Tibial artery (tissue), 4 donors: Measurements from ENCODE around the gene GPNMB.

ENCODE experiments used
- DNase-seq, 2 donors: peaks; one replicate each; pipeline ENCODE4 v3.0.0-alpha.2; 2019
- H3K27ac ChIP-seq, 2 donors: fragments of 200-600 bp; sonication (generic) in 1 of 2; 1 replicate in 1 of 2; 2 replicates in 1 of 2; pipeline ENCODE4 v1.5.1; 2018 to 2019; ENCODE audit warnings: mild to moderate bottlenecking in 1 of 2
- H3K27me3 ChIP-seq, 2 donors: fragments of 200-600 bp; sonication (generic) in 1 of 2; one replicate each; pipeline versions ENCODE4 v1.5.1 to v1.6.0; 2016 to 2019
- H3K36me3 ChIP-seq, 3 donors: fragments of 200-600 bp; sonication (generic) in 2 of 3; one replicate each; pipeline ENCODE4 v1.5.1; 2016 to 2019; ENCODE audit warnings: mild to moderate bottlenecking in 2 of 3
- H3K4me1 ChIP-seq, 4 donors: fragments of 200-600 bp; sonication (generic) in 2 of 4; 1 replicate in 3 of 4; 2 replicates in 1 of 4; pipeline ENCODE4 v1.5.1; 2016 to 2019
- H3K4me3 ChIP-seq, 2 donors: fragments of 200-600 bp; sonication (generic) in 1 of 2; 1 replicate in 1 of 2; 2 replicates in 1 of 2; pipeline ENCODE4 v1.5.1; 2018 to 2019; ENCODE audit warnings: mild to moderate bottlenecking in 2 of 2
- H3K9me3 ChIP-seq, 3 donors: fragments of 200-600 bp; sonication (generic) in 1 of 3; one replicate each; pipeline ENCODE4 v1.5.1; 2016 to 2019
- intact Hi-C: fragments of 100-400 bp; cut with DNase I; formaldehyde crosslinking; loops from one replicate; pipeline ENCODE4 v1.15.0; 2023; ENCODE audit warnings: low total_unique reads
- TF ChIP-seq, protein P1 (sequence below), 2 experiments: fragments of 200-600 bp in 1 of 2; fragments of 450-650 bp in 1 of 2; IDR thresholded peaks; one replicate each; pipeline ENCODE4 v1.5.1; 2017 to 2019; ENCODE audit warnings: antibody characterized with exemption in 2 of 2, mild to moderate bottlenecking in 1 of 2, moderate library complexity in 1 of 2

Gene GPNMB

DNA sequence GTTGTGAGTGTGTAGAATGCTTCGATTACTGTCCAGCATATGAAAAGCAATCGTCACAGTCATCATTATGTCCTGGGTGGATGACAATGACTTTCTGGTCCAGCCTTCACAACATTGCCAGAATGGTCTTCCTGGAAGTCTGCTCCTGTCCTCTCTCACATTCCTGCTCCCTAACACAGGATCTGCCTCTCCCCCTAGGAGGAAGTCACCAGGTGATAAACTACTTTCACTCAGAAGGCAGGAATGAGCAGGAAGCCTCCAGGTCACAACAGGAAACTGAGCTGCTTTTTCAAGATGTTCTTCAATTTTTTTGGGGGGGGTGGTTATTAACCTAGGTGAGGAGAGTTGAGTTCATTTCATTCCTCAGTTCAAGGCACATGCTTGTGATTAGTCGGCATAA, 13.6 kb upstream of the GPNMB start:
- no peak for DNase-seq
- Histone ChIP-seq H3K27me3 (no peaks in the 10 kb centered on the region), H3K27ac (no peak overlapping the region), H3K4me3 (no peak overlapping the region), H3K4me1 (no peaks in the 10 kb centered on the region), H3K36me3 (no peaks in the 10 kb centered on the region), H3K9me3 (peaks cover 0 to 5% (median 0%) of the 10 kb centered on the region in 3 donors)
- intact Hi-C loops, result no loop called here
- TF ChIP-seq, protein P1, sequence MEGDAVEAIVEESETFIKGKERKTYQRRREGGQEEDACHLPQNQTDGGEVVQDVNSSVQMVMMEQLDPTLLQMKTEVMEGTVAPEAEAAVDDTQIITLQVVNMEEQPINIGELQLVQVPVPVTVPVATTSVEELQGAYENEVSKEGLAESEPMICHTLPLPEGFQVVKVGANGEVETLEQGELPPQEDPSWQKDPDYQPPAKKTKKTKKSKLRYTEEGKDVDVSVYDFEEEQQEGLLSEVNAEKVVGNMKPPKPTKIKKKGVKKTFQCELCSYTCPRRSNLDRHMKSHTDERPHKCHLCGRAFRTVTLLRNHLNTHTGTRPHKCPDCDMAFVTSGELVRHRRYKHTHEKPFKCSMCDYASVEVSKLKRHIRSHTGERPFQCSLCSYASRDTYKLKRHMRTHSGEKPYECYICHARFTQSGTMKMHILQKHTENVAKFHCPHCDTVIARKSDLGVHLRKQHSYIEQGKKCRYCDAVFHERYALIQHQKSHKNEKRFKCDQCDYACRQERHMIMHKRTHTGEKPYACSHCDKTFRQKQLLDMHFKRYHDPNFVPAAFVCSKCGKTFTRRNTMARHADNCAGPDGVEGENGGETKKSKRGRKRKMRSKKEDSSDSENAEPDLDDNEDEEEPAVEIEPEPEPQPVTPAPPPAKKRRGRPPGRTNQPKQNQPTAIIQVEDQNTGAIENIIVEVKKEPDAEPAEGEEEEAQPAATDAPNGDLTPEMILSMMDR (IDR thresholded peaks at IDR 0.05), result no peak

DNA sequence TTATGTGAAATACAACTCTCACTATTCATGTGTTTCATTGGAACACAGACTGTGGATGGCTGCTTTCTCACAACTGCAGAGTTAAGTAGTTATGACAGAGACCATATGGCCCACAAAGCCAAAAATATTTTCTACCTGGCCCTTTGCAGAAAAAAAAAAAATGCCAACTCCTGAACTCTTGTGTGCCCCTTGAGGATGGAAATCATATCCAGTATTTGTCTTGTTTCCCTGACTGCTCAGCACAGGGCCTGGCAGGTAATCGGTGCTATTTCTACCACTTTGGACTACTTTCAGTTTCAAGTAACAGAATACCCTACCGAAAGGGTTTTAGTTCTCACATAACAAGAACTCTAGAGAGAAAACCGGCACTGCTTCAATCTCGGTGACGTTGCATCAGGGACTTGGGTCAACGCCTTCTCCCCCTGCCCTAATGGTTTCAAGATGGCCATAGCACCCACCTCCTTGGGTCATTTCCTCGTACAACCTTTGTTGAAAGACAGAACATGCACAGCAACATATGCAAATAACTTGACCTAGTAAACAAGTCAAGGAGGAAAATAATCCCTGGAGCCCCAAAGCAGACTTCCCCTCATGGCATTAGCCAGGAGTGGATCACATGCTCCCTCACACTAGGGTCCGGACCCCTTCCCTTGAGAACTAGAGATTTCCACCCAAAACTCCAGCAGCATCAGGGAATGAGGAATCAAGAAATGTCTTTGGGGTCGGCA, 11.8 kb upstream of the GPNMB start:
- Histone ChIP-seq H3K36me3 (no peaks in the 10 kb centered on the region), H3K4me1 (no peaks in the 10 kb centered on the region), H3K9me3 (no peaks in the 10 kb centered on the region), H3K4me3 (no peak overlapping the region), H3K27me3 (no peaks in the 10 kb centered on the region), H3K27ac (no peak overlapping the region)
- TF ChIP-seq, protein P1 (IDR thresholded peaks at IDR 0.05), result no peak
- DNase-seq, result no peak
- intact Hi-C loops, result no loop called here

GRCh38 chr7:23235813-23236221, 10.8 kb upstream of the GPNMB start:
- H3K36me3 ChIP-seq, result no peaks in the 10 kb centered on the region
- H3K27me3 ChIP-seq, result no peaks in the 10 kb centered on the region
- intact Hi-C loops, result no loop called here
- no peak overlapping the region for H3K27ac ChIP-seq
- DNase-seq, result peak in 1 of 2 donors; percentile 69
- no peak overlapping the region for H3K4me3 ChIP-seq
- TF ChIP-seq, protein P1 (IDR thresholded peaks at IDR 0.05), result no peak
- H3K4me1 ChIP-seq, result no peaks in the 10 kb centered on the region
- no peaks in the 10 kb centered on the region for H3K9me3 ChIP-seq

GRCh38 chr7:23237000-23237399, 9.6 kb upstream of the GPNMB start:
- Histone ChIP-seq H3K4me1 (no peaks in the 10 kb centered on the region), H3K27ac (no peak overlapping the region)

DNA sequence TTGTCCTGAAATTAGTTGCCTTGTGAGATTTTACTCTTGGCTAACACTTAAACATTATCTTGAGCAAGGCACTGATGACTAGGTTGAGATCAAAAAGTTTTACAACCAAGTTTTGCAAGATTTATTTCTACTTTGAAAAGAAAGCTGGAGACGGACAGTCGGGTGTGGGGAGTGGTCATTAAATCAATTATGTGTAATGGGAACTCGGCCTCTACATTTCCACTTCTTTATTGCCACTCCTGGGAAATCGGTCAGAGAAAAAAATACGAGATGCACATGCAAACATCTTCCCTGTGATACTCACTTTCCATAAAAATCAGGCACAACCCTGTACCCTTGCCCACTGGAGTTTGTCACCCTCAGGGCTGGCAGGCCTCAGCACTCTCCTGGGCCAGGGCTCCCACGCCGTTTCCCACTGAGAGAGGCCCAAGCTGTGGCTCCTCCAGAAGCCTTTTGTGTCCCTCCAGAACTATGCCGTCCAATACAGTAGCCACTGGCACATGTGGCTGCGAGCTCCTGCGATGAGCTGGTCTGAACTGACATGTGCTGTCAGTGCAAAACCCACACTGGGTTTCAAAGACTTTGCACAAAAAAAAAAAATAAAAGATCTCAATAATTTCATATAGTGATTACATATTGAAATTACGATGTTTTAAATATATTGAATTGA, 7.5 kb upstream of the GPNMB start:
- no peak for DNase-seq
- H3K36me3 ChIP-seq, result no peaks in the 10 kb centered on the region
- no peak overlapping the region for H3K4me3 ChIP-seq
- H3K4me1 ChIP-seq, result peaks cover 0 to 13% (median 7%) of the 10 kb centered on the region in 4 donors
- TF ChIP-seq, protein P1 (IDR thresholded peaks at IDR 0.05), result no peak
- no peak overlapping the region for H3K27ac ChIP-seq
- H3K9me3 ChIP-seq, result no peaks in the 10 kb centered on the region
- no peaks in the 10 kb centered on the region for H3K27me3 ChIP-seq
- intact Hi-C loops, result no loop called here

More at GRCh38 chr7:23237000-23237399, 9.6 kb upstream of the GPNMB start:
- intact Hi-C loops, result no loop called here
- Histone ChIP-seq H3K9me3 (no peaks in the 10 kb centered on the region), H3K27me3 (no peaks in the 10 kb centered on the region), H3K4me3 (no peak overlapping the region), H3K36me3 (no peaks in the 10 kb centered on the region)
- no peak for DNase-seq
- TF ChIP-seq, protein P1 (IDR thresholded peaks at IDR 0.05), result no peak
